Suppressor macrophage treated with lipopolysaccharide for 1 hour (primary cell): ENCODE results near the gene PIWIL1.

Source experiments
- DNase-seq, 3 donors: peaks; one replicate each; pipeline ENCODE4 v3.0.0-alpha.2; 2020 to 2022

The PIWIL1 gene

DNA sequence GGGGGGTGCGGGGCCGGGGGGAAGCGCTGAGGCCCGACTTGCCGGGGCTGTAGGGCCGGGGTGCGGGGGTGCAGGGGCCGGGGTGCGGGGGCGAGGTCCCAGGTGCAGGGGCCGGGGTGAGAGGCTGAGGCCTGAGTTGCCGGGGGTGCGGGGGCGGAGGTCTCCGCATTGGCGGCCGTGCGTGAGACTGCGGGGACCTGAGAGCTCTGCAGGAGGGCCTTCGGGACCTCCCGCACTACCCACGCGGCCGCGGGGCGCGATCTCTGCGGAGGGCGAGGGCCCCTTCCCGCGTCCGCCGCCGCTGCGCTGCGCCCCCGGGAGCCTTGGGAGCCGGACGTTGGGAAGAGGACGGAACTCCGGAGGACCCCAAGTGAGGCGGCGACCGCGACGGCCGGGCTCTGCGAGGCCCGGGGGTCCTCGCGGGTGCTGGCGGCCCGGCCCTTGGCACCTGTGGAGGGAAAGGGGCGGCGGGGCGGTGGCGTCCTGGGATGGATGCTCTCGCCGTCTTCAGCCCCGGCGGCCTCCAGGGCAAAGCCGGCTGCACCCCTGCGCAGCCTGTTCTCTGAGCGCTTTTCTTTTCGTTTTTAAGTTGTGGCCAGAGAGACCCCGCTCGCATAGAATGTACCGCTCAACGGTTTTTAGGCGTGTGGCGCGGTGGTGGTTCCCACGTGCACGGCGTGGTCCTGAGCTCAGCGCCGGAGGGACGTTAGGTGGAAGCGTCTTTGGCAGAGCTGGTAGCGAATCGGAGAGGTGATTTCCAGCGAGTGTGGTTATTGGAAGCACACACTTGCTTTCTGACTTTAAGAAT is 1.3 kb downstream of the PIWIL1 start:
- no peak for DNase-seq

DNA sequence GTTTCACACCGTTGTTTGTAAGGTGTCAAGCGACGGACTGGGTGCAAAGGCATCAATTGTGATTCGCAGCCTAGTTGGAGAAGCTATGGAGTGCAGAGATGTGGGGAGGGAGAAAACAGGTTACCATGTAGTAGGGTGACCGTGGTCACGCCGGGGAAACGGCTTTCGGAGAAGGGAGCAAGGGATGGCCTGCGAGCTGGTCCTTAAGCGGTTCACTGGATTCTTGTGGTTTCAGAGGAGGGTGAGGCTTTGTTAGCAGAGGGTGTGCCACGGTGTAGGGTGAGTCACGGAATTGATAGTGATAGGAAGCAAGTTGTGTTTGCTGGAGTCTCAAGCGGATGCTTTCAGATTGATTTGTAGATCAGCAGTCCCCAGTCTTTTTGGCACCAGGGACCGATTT is 2.3 kb downstream of the PIWIL1 start:
- no peak for DNase-seq

- no peak for DNase-seq
Observed at GRCh38 chr12:130342442-130342841, 4.8 kb downstream of the PIWIL1 start.

GRCh38 chr12:130342842-130343241 is 5.2 kb downstream of the PIWIL1 start:
- no peak for DNase-seq

- DNase-seq = no peak
Observed at GRCh38 chr12:130344529-130344928, 6.8 kb downstream of the PIWIL1 start.

GRCh38 chr12:130345292-130345691 is 7.6 kb downstream of the PIWIL1 start:
- no peak for DNase-seq

DNA sequence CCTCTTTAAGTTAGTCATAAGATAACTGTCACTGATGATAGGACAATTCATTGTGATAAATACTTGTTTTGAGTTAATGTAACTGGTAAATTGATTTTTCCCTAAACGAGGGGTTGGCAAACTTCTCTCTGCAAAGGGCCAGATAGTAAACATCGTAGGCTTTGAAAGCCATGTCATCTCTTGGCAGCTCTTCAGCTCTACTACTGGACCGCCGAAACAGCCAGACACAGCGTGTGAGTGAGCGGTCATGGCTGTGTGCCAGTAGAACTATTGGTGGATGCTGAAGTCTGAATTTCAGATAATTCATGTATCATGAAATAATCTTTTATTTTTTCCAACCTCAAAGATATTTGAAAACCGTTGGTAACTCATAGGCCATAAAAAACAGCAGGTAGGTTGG is 9.9 kb downstream of the PIWIL1 start:
- DNase-seq = no peak

DNA sequence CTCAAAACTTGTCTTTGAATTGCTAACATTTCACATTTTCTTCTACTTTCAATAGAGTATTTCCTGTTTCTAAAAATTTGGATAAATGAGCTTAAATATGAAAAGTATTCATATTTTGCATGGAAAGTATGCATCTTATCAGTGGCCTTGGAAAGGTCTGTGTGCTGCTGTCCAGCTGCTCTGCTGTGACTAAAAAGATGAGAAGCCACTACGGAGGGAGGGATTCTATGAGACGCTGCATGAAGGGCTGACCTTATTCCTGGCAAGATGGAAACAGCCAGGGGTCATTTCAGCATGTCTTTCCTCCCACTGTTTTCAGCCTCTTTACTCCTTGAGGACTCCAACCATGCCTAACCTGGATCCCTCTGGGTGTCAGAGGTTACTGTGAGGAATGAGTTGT is 13.0 kb downstream of the PIWIL1 start:
- no peak for DNase-seq

- DNase-seq = no peak
Observed at GRCh38 chr12:130351326-130351725, 13.6 kb downstream of the PIWIL1 start.

- no peak for DNase-seq
Observed at GRCh38 chr12:130353081-130353480, 15.4 kb downstream of the PIWIL1 start.

GRCh38 chr12:130354407-130354806 is 16.7 kb downstream of the PIWIL1 start:
- DNase-seq = no peak

- DNase-seq = no peak
Observed at GRCh38 chr12:130356222-130356621, 18.5 kb downstream of the PIWIL1 start.

GRCh38 chr12:130357241-130357640 is 19.6 kb downstream of the PIWIL1 start:
- no peak for DNase-seq

- no peak for DNase-seq
Observed at GRCh38 chr12:130357729-130358330, 20.1 kb downstream of the PIWIL1 start.

DNA sequence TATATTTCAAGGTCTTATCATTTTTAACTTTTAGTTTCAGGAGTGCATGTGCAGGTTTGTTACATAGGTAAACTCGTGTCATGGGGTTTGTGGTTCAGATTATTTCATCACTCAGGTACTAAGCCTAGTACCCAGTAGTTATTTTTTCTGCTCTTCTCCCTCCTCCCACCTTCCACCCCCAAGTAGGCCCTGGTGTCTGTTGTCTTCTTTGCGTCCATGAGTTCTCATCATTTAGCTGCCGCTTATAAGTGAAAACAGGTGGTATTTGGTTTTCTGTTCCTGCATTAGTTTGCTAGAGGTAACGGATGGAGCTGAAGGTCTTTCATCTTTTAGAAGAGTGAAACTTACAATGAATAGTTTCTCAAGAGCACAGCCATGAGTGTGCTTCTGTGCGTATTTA is 24.4 kb downstream of the PIWIL1 start:
- DNase-seq = no peak

DNA sequence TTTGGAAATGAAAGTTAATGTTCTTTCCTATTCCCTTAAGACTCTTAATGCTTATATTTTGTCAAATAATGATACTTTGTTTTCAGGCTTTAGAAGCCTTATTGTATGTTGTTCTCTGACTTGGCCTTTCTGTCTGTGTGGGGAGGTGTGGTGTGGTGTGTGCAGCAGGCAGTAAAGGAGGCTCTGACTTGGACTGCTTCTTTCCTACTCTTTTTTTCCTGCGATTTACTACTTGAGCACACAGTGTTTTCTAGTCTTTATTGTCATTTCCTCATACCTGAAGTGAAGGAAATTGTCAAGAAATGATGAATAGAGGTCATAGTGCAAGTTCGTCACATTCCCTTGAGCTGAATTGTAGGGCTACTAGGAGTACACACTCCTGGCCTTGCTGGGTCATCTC is 26.9 kb downstream of the PIWIL1 start:
- no peak for DNase-seq

DNA sequence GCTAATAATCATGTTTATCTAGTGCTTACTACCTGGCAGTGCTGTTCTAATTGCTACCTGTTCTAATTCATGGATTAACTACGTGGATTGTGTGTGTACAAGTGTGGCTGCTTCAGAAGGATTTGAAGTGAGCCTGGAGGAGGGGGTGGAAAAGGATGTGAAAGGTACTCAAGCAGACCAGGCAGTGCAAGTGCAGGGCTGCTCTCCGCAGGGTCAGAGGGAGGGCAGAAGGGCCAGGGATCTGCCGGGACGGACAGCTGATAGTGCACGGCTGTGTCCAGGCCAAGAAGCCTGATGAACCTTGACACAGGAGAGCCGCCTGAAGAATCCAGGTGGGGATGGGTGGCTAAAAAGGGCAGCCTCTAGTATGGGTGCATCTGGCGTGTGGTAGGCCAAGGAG is 28.5 kb downstream of the PIWIL1 start:
- no peak for DNase-seq

DNA sequence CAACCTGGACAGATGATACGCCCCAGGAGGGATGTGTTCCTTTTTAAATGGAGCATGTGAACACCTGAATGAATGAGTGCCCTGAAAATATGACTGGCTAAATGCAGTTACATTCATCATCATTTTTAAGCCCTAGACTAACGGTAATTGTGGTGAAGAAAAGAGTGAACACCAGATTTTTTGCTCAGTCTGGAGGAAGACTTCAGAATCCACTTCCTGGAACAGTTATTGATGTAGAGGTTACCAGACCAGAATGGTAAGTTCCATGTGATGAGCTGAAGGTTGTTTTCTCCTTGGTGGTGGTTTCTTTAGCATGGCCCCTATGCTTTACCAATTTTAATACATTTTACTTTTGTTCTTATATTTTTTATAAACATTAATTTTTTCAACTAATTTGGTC is 29.3 kb downstream of the PIWIL1 start:
- no peak for DNase-seq

GRCh38 chr12:130367523-130367922 is 29.8 kb downstream of the PIWIL1 start:
- DNase-seq = no peak

GRCh38 chr12:130369816-130370215 is 32.1 kb downstream of the PIWIL1 start:
- no peak for DNase-seq

GRCh38 chr12:130371296-130371695 is 33.6 kb downstream of the PIWIL1 start:
- no peak for DNase-seq

DNA sequence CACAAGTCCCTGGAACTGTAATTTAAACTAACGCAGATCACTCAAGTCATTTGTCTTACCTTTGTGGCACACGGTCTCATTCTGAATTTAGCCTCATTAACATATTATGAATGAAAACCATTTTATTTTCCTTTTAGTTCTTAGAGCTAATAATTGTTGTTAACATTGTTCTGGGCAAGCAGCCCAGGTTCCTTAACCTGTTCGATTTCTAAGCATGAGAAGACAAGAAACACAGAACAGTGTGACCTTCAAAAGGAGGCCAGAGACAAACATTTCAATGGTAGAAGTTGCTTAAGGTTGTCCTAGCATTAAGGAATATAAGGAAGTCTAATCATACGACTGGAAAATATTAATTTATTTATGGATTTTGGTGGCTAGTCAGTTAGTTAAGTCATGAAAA is 35.2 kb downstream of the PIWIL1 start:
- no peak for DNase-seq

DNA sequence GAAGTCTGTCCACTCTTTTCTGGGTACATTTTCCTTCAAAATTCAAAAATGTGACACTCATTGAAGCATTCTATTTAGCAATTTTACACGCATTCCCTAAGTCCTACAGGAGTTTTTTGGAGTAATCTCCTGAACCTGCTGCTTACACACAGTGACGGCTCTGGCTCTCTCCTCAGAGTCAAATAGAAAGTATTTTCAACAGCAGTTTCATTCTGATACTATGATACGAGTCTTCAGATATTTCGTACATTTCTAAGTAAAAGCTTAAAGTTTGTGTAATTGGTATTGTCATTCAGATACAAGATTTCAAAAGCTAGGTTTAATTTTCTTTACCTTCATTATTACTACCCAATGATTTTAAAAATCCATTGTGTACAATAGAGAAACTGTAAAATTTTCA is 36.4 kb downstream of the PIWIL1 start:
- DNase-seq = no peak
